Measurements from ENCODE around the gene PAK6. TPM values are rescaled to one million over a fixed set of nuclear protein-coding genes. Genes with fewer than 3 reads are reported as not detected.

PAK6 gene
- total and polyA plus RNA-seq, 12 donors: 4.9 to 31.0 (median 13.1) TPM

DNA sequence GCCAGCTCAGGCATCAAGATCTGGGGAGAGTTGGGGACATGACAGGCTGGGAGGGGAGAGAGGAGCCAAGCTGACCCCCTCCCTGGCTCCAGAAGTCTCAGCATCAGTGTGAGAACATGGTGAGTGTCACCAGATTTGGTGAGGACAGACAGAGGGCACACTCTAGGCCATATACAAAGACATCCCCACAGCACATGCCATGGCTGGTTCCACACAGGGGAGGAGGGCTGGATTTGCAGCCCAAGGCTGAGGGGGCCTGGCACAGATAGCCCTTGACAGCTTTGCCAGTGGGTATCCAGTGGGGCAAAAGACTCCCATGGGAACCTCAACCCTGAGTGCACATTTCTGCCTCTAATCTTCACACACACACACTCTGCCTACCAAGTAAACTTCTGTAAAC, 54.1 kb downstream of the PAK6 start:
- intact Hi-C loops (cut with DNase I): no loop called here
- no peak overlapping the region for H3K4me3 ChIP-seq
- H3K27me3 ChIP-seq: peaks cover 3% of the 10 kb centered on the region
- TF ChIP-seq, protein P1, sequence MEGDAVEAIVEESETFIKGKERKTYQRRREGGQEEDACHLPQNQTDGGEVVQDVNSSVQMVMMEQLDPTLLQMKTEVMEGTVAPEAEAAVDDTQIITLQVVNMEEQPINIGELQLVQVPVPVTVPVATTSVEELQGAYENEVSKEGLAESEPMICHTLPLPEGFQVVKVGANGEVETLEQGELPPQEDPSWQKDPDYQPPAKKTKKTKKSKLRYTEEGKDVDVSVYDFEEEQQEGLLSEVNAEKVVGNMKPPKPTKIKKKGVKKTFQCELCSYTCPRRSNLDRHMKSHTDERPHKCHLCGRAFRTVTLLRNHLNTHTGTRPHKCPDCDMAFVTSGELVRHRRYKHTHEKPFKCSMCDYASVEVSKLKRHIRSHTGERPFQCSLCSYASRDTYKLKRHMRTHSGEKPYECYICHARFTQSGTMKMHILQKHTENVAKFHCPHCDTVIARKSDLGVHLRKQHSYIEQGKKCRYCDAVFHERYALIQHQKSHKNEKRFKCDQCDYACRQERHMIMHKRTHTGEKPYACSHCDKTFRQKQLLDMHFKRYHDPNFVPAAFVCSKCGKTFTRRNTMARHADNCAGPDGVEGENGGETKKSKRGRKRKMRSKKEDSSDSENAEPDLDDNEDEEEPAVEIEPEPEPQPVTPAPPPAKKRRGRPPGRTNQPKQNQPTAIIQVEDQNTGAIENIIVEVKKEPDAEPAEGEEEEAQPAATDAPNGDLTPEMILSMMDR (IDR thresholded peaks at IDR 0.05): no peak
- TF ChIP-seq POLR2A (IDR thresholded peaks at IDR 0.05): no peak
- no peaks in the 10 kb centered on the region for H3K9me3 ChIP-seq (replicated peaks in 1 of 3)
- DNase-seq: no peak
- H3K27ac ChIP-seq: no peak overlapping the region
- peaks cover 7 to 8% of the 10 kb centered on the region in 2 donors for H3K4me1 ChIP-seq (replicated peaks in 1 of 2)
- no peaks in the 10 kb centered on the region for H3K36me3 ChIP-seq (replicated peaks in 1 of 2)

DNA sequence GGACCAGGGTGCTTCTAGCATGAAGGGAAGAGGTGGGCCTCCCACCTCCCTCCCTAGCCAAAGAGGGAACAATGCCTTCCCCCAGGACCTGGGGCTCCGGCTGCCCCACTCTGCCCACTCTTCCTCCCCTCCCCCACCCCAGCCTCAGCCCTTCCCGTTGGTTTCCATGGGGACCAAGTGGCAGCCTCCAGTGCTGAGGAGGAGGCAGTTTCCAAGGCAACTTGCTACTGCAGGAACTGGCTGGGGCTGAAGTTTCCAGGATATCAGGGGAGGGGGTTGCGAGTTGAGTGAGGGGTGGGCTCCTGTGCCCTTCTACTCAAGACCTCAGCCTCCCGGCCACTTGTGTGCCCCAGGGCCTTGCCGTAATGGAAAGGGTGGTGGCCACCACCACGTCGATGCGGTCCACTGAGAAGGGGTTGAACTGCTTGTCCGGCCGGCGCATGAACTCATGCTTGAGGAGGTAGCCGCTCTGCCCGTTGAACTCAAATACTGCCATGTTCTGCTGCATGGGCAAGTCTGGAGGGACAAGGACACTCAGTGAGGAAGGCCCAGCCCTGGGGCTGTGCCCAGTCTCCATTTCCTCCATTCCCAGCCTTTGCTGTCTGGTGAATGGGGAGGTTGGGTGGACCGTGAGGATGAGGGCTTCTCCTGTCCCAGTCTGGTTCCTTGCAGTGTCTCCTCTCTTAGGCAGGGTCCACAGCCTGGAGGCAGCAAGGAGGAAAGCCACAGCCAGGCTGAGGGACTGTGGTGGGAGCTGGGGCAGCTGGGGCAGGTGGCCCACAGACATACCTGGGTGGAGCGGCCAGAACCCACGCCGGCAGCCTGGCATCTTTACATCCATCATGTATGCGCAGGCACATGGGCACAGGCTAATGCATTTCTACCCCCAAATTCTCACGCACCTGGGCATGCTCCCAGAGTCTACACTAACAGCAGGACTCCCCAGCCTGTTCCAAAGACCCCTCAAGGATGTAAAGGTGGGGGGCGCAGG, 55.3 kb downstream of the PAK6 start:
- Histone ChIP-seq H3K27me3 (peaks cover 3% of the 10 kb centered on the region), H3K4me3 (no peak overlapping the region), H3K27ac (no peak overlapping the region), H3K9me3 (replicated peaks in 1 of 3) (no peaks in the 10 kb centered on the region), H3K4me1 (replicated peaks in 1 of 2) (peaks cover 7 to 8% of the 10 kb centered on the region in 2 donors), H3K36me3 (replicated peaks in 1 of 2) (no peaks in the 10 kb centered on the region)
- TF ChIP-seq POLR2A (IDR thresholded peaks at IDR 0.05): no peak
- TF ChIP-seq, protein P1 (IDR thresholded peaks at IDR 0.05): no peak
- DNase-seq: no peak
- 89 to 95% (median 89%) methylated on average over 4 to 20 of the region's 20 CpGs for WGBS, 4 donors
- intact Hi-C loops (cut with DNase I): no loop called here

DNA sequence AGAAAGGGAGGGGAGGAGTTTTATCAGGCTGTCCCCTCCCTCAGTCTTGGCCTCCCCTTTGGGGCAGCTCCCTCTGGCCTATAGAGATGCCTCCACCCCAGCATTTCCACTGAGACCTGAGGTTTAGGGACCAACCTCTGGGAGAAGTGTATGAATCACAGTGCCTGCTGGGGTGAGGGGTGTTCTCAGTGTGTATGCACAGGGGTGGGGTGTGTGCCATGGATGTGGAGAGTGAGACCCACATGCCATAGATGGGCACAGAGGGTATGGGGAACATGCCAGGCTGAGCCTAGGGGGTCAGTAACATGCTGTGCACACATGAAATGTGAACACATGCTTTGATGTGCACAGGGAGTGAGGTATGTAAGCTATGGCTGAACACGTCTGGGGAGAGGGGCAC, 56.4 kb downstream of the PAK6 start:
- no peaks in the 10 kb centered on the region for H3K9me3 ChIP-seq (replicated peaks in 1 of 3)
- TF ChIP-seq, protein P1 (IDR thresholded peaks at IDR 0.05): no peak
- TF ChIP-seq POLR2A (IDR thresholded peaks at IDR 0.05): no peak
- H3K4me3 ChIP-seq: no peak overlapping the region
- intact Hi-C loops (cut with DNase I): no loop called here
- H3K4me1 ChIP-seq (replicated peaks in 1 of 2): peaks cover 7 to 8% of the 10 kb centered on the region in 2 donors
- no peaks in the 10 kb centered on the region for H3K36me3 ChIP-seq (replicated peaks in 1 of 2)
- 69 to 83% (median 75%) methylated on average over 1 of the region's 1 CpG for WGBS, 4 donors
- DNase-seq: no peak
- H3K27ac ChIP-seq: no peak overlapping the region
- H3K27me3 ChIP-seq: peaks cover 3% of the 10 kb centered on the region

DNA sequence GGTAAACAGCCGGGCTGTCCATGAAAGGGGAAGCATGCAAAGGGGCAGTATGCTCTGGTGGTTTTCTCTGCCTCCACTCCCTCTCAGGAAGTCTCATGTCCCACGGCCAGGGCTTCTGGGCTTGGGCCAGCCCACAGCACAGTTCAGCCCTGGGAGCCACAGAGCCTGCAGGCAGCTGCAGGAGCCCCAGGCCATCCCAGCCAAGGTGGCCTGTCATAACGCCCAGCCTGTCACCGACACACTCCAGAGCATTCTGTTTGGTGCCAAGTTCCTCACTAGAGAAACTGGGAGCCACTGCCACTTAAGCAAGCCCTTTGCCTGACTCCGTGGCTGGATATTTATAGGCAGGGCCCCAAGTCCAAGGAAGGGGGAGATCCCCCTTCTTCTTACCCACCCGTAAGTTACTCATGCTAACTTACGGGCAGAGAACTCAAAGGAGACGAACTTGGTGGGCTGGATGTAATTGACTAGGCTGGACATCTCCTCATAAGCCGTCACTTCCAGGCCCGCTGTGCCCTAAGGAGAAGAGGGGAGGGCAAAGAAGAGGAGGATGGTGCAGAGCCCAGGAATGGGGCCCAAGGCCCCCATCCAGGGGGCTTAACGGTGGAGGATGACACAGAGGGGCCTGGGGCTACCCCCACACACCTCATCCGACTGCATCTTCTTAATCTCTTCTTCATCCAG, 57.2 kb downstream of the PAK6 start:
- TF ChIP-seq, protein P1 (IDR thresholded peaks at IDR 0.05): no peak
- no peak for TF ChIP-seq POLR2A (IDR thresholded peaks at IDR 0.05)
- Histone ChIP-seq H3K27ac (no peak overlapping the region), H3K36me3 (replicated peaks in 1 of 2) (no peaks in the 10 kb centered on the region), H3K9me3 (replicated peaks in 1 of 3) (no peaks in the 10 kb centered on the region), H3K4me3 (no peak overlapping the region), H3K27me3 (peaks cover 3% of the 10 kb centered on the region), H3K4me1 (replicated peaks in 1 of 2) (peaks cover 4 to 5% of the 10 kb centered on the region in 2 donors)
- DNase-seq: no peak
- WGBS, 4 donors: 67 to 78% (median 75%) methylated on average over 11 to 12 of the region's 12 CpGs
- intact Hi-C loops (cut with DNase I): no loop called here
